Astrocyte of the hippocampus (primary cell): ENCODE measurements around the gene CTRL.

Experiments
- DNase-seq: peaks from one replicate; pipeline ENCODE4 v3.0.0; 2011; ENCODE audit warnings: low read depth, low spot score

Gene CTRL

DNA sequence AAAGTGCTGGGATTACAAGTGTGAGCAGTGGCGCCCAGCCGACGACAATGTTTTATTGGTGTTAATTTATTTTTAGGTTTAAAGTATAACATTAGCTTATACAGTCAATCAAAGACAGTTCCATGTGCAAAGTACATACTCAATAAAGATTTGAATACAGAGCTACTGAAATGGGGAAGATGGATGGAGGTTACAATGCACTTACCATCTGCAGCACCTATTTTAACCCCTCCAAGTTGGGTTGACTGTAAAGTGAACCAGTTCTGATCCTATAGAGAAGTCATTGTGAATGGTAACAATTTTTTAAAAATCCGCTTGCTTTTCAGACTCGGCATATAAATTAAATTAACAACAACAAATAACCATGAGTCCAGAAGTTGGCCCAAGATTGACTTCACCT lies 39.3 kb downstream of the CTRL start:
- DNase-seq, result no peak

DNA sequence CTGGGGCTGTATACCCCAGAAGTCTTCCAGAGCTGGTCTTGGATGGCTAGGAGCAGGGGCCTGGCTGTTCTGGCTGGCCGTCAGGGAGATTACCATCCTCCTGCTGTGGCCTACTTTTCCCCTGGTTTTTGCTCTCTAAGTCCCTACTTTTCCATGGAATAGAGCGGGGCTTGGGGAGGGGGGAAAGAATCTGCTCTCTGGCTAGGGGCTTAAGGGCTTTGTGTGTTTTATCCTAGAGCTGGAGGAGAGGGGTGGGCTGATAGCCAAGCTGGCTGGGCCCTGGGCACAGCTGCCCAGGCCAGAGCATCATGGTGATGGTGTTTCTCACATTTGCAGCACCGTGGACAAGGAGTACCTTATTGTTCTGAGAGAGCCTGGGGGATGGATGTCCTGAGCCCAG lies 43.3 kb downstream of the CTRL start:
- no peak for DNase-seq

- no peak for DNase-seq
Observed at GRCh38 chr16:67886387-67886786, 45.3 kb downstream of the CTRL start.

- no peak for DNase-seq
Observed at GRCh38 chr16:67885976-67886375, 45.7 kb downstream of the CTRL start.

GRCh38 chr16:67885545-67885944 lies 46.1 kb downstream of the CTRL start:
- DNase-seq, result no peak

DNA sequence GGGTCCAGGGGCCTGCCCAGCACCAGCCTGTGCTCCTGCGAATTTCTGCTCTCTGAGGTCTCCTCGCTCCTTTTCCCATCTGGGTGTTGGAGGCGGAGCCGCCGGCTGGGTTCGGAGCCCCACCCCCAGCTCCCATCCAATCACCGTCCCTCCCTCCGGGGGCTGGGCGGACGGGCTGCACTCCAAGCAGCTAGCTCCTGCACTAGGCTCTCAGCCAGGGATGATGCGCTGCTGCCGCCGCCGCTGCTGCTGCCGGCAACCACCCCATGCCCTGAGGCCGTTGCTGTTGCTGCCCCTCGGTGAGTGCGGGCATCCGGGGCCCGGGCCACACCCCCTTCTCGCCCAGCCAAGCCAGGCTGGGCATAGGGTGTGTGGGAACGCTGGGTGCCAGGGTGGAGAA lies 47.0 kb downstream of the CTRL start, which contains the start of gene NRN1L:
NRN1L (plus strand) TSS at position 202 of the 400 bp plus-strand sequence; CDS start at position 221, 19 bp downstream.
- DNase-seq, result peak; percentile 95

DNA sequence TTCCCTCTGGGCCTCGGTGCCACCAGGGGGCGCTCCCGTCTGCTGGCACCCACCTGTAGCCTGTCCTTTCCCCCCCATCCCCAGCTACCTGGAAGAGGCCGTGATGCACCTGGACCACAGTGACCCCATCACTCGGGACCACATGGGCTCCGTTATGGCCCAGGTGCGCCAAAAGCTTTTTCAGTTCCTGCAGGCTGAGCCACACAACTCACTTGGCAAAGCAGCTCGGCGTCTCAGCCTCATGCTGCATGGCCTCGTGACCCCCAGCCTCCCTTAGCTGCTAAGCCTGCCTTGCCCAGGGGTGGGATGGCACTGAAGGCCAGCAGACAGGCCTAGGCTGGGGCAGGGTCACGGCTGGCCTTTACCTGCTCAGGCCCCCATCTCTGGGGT lies 47.8 kb downstream of the CTRL start:
- DNase-seq, result peak; percentile 67

DNA sequence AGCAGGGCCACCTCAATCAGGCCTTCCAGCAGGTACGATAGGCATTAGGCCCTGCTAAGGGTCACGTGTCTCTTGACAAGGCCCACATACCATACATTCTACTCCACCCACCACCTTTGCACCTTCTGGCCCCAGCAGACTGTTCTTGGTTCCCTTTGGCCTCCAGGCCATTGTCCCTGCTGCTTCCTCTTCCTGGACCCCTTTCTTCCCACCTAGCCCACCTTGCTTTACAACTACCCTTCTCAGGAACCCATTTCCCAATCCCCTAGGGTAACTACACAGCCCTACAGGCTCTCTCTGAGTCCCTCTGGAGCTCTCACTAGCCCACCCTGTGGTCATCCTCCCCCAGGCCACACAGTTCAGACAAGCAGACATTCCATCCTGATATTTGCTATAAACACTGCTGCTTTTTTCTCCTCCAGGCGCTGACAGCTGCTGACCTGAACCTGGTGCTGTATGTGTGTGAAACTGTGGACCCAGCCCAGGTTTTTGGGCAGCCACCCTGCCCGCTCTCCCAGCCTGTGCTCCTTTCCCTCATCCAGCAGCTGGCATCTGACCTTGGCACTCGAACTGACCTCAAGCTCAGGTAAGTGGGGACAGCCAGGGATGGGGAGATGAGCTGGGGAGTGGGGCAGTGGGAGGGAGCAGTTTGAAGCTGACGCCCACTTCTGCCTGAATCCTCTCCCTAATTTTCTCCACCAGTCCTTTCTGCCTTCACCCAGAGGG lies 48.4 kb downstream of the CTRL start:
- no peak for DNase-seq

- peak; percentile 41 for DNase-seq
Observed at GRCh38 chr16:67882374-67883145, 49.1 kb downstream of the CTRL start.

GRCh38 chr16:67881621-67882161 lies 50.0 kb downstream of the CTRL start:
- no peak for DNase-seq

DNA sequence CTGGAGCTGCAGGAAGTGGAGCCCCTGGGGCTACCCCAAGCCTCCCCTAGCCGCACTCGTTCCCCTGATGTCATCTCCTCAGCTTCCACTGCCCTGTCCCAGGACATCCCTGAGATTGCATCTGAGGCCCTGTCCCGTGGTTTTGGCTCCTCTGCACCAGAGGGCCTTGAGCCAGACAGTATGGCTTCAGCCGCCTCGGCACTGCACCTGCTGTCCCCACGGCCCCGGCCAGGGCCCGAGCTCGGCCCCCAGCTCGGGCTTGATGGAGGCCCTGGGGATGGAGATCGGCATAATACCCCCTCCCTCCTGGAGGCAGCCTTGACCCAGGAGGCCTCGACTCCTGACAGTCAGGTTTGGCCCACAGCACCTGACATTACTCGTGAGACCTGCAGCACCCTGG lies 51.1 kb downstream of the CTRL start:
- no peak for DNase-seq

DNA sequence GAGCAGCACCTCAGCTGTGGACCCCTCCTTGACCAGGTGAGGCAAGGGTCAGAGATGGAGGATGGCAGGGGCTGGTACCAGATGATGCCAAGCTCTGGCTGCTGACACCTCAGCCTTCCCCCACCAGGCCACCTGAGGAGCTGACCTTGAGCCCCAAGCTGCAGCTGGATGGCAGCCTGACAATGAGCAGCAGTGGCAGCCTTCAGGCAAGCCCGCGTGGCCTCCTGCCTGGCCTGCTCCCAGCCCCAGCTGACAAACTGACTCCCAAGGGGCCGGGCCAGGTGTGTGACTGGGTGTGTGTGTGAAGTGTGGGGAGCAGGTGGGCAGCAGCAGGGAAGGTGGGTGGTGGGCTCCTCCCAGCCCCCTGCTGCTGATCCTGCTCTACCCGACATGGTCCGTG lies 51.7 kb downstream of the CTRL start:
- no peak for DNase-seq
